Brain microvascular endothelial cell (primary cell): ENCODE data around the gene CCM2.

Experiments
- DNase-seq: peaks from one replicate; pipeline ENCODE4 v3.0.0-alpha.2; 2020
- H3K27ac ChIP-seq: fragments of 250-450 bp; sonication (Bioruptor Pico); 2 replicates; pipeline ENCODE4 v1.5.1; 2020; ENCODE audit warnings: mild to moderate bottlenecking, moderate library complexity
- H3K27me3 ChIP-seq: fragments of 250-450 bp; sonication (Bioruptor Pico); replicated peaks from 2 replicates; pipeline ENCODE4 v1.5.1; 2020; ENCODE audit warnings: mild to moderate bottlenecking
- H3K36me3 ChIP-seq: fragments of 250-450 bp; sonication (Bioruptor Pico); replicated peaks from 2 replicates; pipeline ENCODE4 v1.5.1; 2020; ENCODE audit warnings: mild to moderate bottlenecking
- H3K4me3 ChIP-seq: 2 replicates; pipeline ENCODE4 v1.5.1; 2011; ENCODE audit warnings: low read depth, mild to moderate bottlenecking, control low read depth, low read length, moderate library complexity
- in situ Hi-C: cut with HindIII; loops from 2 replicates; pipeline ENCODE4 v1.10.0; 2017; ENCODE audit warnings: low sequenced_read_pairs, low pct_ligation_motif_present
- TF ChIP-seq, protein P1 (sequence below): IDR thresholded peaks from 2 replicates; pipeline ENCODE4 v1.5.1; 2011; ENCODE audit warnings: low read depth, mild to moderate bottlenecking, moderate library complexity, low read length, control low read depth, inconsistent platforms; ENCODE audit errors: missing control alignments

Gene CCM2

DNA sequence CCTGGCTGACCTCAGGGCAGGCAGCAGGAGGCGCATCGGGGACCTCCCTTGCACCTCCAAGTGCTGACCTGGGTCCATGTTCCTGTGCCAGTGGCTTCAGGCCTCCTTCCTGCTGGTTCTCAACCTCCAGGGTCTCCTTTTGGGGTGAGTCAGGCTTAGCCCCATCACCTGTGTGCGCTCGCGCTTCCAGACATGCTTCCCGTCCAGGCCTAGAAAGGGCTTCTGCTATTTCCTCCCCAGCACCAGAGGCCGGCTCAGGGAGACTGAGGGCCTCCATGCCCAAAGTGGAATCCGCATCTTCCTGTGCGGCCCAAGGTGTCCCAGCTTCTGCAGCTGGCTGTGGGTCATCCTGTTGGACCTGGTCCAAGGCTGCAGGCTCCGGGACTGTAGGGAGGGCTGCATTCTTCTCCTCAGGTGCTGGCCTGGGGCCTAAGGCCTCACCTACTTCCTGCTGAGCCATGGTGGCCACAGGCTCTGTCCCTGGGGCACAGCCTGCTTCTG is 82.9 kb downstream of the CCM2 start:
- in situ Hi-C loops = no loop called here
- no peak overlapping the region for H3K4me3 ChIP-seq
- peaks cover 3% of the 10 kb centered on the region for H3K36me3 ChIP-seq
- no peak for DNase-seq
- no peaks in the 10 kb centered on the region for H3K27me3 ChIP-seq
- TF ChIP-seq, protein P1, sequence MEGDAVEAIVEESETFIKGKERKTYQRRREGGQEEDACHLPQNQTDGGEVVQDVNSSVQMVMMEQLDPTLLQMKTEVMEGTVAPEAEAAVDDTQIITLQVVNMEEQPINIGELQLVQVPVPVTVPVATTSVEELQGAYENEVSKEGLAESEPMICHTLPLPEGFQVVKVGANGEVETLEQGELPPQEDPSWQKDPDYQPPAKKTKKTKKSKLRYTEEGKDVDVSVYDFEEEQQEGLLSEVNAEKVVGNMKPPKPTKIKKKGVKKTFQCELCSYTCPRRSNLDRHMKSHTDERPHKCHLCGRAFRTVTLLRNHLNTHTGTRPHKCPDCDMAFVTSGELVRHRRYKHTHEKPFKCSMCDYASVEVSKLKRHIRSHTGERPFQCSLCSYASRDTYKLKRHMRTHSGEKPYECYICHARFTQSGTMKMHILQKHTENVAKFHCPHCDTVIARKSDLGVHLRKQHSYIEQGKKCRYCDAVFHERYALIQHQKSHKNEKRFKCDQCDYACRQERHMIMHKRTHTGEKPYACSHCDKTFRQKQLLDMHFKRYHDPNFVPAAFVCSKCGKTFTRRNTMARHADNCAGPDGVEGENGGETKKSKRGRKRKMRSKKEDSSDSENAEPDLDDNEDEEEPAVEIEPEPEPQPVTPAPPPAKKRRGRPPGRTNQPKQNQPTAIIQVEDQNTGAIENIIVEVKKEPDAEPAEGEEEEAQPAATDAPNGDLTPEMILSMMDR = no peak
- no peak overlapping the region for H3K27ac ChIP-seq

DNA sequence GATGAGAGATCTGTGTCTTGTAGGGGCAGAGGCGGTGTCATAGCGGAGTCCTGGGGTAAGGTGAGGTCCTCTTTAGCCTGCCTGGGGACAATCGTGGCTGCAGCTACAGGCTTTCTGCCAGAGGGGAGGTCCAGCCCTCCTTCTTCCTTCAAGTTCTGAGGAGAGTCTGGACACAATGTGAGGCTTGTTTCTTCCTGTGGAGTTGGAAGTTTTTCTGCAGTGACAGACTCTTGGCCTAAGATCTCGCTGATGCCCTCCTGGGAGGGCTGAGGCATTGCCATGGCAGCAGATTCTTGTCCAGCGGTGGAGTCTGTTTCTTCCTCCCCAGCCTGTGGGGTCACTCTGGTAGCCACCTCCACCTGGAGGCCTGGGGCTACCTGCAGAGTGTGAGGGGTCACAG is 84.3 kb downstream of the CCM2 start:
- H3K4me3 ChIP-seq = no peak overlapping the region
- H3K36me3 ChIP-seq = no peaks in the 10 kb centered on the region
- TF ChIP-seq, protein P1 = no peak
- H3K27ac ChIP-seq = no peak overlapping the region
- DNase-seq = no peak
- H3K27me3 ChIP-seq = no peaks in the 10 kb centered on the region
- in situ Hi-C loops = no loop called here

DNA sequence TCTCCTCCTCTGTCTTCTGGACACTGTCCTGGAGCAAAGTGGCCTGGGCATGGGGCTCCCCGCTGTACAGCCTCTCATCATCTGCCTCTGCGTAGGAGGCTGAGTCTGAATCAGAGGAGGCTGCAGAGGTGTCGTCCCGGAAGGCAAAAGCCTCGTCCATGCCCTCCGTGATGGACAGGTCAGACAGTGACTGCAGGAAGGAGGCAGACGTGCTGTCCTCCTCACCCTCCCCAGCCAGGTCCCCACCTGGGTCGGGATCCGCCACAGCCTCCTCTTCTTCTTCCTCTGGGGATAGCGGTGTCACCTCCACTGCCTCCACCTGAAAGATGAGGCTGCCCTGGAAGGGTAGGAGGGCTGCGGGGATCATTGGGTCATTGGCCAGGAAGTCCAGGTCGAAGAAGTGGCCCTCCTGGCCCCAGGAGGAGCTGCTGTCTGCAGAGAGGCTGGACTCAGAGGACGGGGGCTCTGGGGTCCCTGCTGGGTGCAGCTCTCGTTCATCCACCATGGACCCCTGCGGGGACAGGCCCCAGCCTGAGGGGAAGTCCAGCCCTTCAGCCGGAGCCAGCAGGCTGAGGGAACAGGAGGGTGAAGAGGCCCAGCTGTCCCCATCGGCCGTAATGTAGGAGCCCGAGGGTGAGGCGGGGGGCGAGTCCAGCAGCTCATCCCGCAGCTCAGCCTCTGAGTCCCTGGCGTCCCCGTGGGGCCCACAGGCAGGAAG is 85.1 kb downstream of the CCM2 start:
- Histone ChIP-seq H3K4me3 (no peak overlapping the region), H3K36me3 (no peaks in the 10 kb centered on the region), H3K27ac (no peak overlapping the region), H3K27me3 (no peaks in the 10 kb centered on the region)
- in situ Hi-C loops = no loop called here
- TF ChIP-seq, protein P1 = no peak
- no peak for DNase-seq

DNA sequence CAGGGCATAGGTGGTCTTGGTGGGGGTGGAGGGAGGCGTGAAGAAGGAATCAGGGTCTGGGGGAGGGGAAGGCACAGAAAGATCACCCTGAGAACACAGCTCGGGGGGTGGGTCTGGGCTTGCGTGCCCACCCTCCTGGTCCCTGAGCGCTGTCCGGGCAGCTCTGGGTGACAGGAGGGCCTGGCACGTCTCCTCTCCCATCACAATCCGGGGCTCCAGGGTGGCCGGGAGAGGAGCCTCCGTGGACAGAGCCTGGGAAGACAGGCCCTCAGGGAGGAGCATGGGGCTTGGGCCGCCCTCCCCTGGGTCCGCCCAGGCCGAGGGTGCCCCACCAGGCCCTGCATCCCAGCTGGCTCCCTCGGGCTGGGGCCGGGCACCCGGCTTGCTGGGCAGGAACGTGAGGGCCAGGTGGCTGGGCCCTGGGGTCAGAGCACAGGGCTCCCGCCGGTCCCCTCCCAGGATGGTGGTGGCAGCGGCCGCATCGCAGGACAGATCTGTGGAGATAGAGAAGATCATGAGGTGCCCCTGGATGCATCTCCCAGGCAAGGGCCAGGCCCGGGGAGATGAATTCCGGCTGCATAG is 85.7 kb downstream of the CCM2 start:
- no peak for DNase-seq
- in situ Hi-C loops = no loop called here
- Histone ChIP-seq H3K27me3 (no peaks in the 10 kb centered on the region), H3K4me3 (no peak overlapping the region), H3K36me3 (no peaks in the 10 kb centered on the region), H3K27ac (no peak overlapping the region)
- TF ChIP-seq, protein P1 = no peak

DNA sequence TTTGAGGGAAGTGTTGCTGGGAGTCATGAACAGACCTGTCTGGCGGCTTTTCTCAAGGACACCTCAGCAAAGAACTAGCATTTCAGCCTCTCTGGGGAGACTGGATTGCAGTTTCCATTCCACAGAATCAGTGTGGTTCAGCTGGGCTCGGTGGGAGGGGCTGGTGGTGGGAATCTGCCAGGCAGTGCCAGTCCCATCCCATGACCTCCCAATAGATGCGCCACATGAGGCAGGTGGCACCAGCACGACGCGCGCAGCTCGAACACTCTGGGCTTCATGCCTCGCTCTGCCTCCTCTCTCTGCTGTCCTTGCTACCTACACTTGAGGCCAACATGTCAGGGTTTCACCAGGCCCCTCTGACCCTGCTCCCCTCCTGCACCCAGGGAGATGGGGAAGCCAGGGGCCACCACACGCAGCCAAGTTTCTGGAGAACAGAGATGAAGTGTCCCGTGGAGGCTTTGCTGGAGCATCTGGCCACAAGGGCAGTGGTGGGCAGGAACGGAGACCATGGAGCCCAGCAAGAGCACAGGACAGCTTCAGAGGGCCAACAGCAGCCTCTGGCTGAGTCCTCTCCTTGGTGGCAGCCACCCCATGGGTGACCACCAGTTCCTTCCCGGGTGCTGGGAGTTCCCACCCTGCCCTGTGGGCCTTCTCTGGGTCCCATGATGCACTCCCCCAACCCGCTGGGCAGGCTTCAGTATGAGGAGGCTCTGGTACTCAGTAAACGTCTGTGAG is 86.5 kb downstream of the CCM2 start:
- in situ Hi-C loops = no loop called here
- Histone ChIP-seq H3K4me3 (no peak overlapping the region), H3K27ac (no peak overlapping the region), H3K36me3 (no peaks in the 10 kb centered on the region), H3K27me3 (no peaks in the 10 kb centered on the region)
- no peak for DNase-seq
- TF ChIP-seq, protein P1 = no peak
